MG63 (cell line): ENCODE results near the gene C7orf25. TPM values are rescaled to one million over a fixed set of nuclear protein-coding genes. Genes with fewer than 3 reads are reported as not detected.
A peak's percentile ranks its signal among the peaks of the same experiment; 100 is the strongest.

ENCODE experiments used
- DNase-seq: peaks from one replicate; pipeline ENCODE4 v3.0.0-alpha.2; 2020
- H3K27me3 ChIP-seq: fragments of 250-450 bp; sonication (Bioruptor Pico); 2 replicates; pipeline ENCODE4 v1.5.1; 2020; ENCODE audit warnings: mild to moderate bottlenecking, moderate library complexity
- H3K36me3 ChIP-seq: fragments of 250-450 bp; sonication (Bioruptor Pico); 2 replicates; pipeline ENCODE4 v1.5.1; 2020; ENCODE audit warnings: mild to moderate bottlenecking, moderate library complexity
- H3K4me3 ChIP-seq: fragments of 250-450 bp; sonication (Bioruptor Pico); 2 replicates; pipeline ENCODE4 v1.5.1; 2020; ENCODE audit warnings: mild to moderate bottlenecking, moderate library complexity
- H3K9me3 ChIP-seq: fragments of 250-450 bp; sonication (Bioruptor Pico); 2 replicates; pipeline ENCODE4 v1.5.1; 2020; ENCODE audit warnings: mild to moderate bottlenecking, moderate library complexity
- total RNA-seq: library from RNA; depleted of rRNA; stranded (reverse); fragments of >200 nt; shearing (Covaris generic); gene quantifications from 2 replicates; pipeline ENCODE4 v1.2.3, GENCODE V29; 2014; ENCODE audit warnings: low replicate concordance; rRNA removed

C7orf25 gene
- 10.1 and 32.5 TPM in 2 replicates for total RNA-seq

DNA sequence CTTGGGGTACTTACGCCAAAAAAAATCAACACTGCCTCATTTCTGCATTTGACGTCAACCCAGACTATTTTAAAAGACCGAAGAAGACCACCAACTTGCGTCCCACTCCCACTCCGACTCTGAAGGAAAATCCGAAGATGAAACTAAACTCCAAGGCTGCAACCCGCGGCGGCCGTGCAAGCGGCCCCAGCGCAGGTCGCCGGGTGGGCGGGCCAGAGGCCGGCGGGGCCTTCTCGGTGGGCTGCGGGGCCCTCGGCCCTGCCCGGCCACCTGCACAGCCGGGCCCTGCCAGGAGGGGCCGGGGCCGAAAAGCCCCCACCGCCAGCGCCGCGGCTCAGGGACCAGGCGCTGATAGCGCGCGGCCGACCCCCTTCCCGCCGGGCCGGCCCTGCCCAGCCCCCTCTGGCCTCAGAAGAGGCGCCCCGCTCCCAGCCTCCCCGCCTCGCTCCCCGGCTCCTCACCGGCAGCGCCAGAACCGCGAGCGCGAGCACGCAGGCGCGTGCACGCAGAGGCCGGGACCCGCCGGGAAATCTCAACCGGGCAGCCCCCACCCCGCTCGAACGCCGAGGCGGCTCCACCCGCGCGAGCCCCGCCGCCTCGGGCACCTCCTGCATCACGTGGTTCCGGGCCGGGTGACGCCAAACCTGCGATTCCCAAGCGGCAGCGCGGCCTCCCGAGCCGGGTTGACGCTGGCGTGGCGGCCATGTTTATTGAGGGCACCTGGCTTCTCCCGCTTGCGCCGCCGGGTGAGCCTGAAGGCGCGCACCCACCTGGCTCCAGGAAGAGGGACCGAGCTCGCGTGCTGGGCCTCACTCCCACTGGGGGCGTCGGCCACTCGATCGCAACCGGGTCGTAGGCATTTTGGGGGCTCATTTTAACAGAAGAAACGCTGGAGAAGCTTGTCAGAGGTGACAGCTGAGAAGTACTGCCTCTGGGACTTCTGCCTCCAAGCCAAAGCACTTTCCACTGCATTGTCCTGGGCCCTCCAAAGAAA, at the start of gene C7orf25:
Gene C7orf25, minus strand, starts transcription at position 617 of the 994 bp plus-strand sequence. CDS start 1,170 bp downstream, outside the sequence.
- Histone ChIP-seq H3K4me3 (peak within 1 kb of the TSS; percentile 62), H3K9me3 (no peaks in the 10 kb centered on the region), H3K36me3 (peaks cover 26% of the 10 kb centered on the region), H3K27me3 (no peaks in the 10 kb centered on the region)
- DNase-seq, result peak; percentile 97

DNA sequence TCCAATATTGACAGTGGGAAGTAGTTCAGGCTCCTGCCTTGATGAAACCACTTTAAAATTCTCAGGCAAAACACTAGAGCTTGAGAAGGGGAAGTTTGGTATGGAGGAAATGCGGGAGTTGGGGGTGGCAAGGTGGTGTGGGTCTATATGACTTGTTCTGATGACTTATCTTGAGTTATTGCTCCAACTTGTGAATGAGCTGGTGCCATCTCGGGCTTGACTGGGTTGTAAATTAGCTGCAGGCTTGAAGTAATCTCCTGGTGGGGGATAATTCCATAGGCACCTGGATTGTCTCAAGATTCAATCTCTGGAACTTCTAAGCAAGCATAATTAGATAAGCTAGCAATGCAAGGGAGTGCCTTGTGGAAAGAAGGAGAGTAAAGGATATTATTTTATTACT, 49.3 kb upstream of the C7orf25 start:
- Histone ChIP-seq H3K27me3 (no peaks in the 10 kb centered on the region), H3K4me3 (no peak overlapping the region), H3K36me3 (no peaks in the 10 kb centered on the region), H3K9me3 (no peaks in the 10 kb centered on the region)
- DNase-seq, result no peak

DNA sequence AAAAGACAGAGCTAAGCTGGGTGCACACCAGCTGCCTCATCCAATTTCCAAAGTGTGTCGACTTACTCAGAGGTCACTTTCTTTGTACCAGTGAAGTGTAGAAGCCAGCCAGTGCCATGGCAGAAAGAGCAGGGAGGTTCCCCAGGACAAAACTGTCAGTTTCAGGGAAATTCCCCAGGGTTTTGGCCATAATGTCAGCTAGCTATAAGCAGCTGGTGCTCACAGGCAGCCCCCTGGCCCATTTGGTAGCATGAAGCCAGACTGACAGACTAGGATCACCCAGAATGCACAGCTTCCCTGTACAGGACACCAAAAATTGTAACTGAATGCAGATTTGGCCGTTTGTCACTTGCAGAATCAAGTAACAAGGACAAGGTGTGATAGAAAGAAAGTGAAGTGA, 48.9 kb upstream of the C7orf25 start:
- Histone ChIP-seq H3K9me3 (no peaks in the 10 kb centered on the region), H3K27me3 (no peaks in the 10 kb centered on the region)

DNA sequence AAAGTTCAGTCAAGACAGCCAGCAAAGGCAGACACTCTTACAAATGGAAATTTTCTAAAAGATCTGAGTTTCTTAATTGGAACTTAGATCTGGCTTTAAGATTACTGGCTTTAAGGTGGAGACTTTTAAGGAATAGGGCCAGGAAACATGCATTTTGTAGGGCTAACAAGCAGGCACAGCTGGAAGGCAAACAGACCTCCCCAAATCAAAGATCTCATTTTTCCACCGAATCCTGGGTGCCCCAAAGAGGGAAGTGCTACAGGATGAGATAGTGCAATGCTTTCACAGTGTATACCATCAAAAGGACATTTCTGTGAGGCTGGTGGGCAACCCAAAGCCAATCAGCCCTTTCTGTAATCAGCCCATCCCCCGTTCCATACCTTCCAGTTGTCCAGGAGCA, 47.7 kb upstream of the C7orf25 start:
- Histone ChIP-seq H3K36me3 (no peaks in the 10 kb centered on the region), H3K27me3 (no peaks in the 10 kb centered on the region), H3K9me3 (no peaks in the 10 kb centered on the region), H3K4me3 (no peak overlapping the region)
- DNase-seq, result no peak

More for the DNA sequence above, 48.9 kb upstream of the C7orf25 start:
- H3K4me3 ChIP-seq, result no peak overlapping the region
- no peak for DNase-seq
- no peaks in the 10 kb centered on the region for H3K36me3 ChIP-seq

DNA sequence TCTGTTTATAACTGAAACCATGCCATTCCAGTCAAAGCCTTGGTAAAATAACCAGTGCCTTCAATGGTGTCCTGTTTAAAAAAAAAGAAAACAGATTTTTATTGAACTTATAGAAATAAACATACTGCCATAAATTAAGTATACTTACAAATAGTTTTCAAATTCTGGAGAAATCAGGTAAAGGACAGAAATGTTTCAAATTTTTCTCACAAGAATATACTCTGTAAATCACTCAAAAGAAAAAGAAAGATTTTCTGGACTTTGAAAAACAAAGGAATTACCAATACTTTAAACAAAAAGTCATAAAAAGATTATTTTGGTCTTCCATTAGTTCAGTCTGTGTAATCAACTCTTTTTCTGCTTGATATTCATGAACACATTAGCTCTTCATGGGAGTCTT, 44.2 kb upstream of the C7orf25 start:
- H3K9me3 ChIP-seq, result no peaks in the 10 kb centered on the region
- H3K27me3 ChIP-seq, result no peaks in the 10 kb centered on the region
- H3K36me3 ChIP-seq, result no peaks in the 10 kb centered on the region
- DNase-seq, result no peak
- H3K4me3 ChIP-seq, result no peak overlapping the region

DNA sequence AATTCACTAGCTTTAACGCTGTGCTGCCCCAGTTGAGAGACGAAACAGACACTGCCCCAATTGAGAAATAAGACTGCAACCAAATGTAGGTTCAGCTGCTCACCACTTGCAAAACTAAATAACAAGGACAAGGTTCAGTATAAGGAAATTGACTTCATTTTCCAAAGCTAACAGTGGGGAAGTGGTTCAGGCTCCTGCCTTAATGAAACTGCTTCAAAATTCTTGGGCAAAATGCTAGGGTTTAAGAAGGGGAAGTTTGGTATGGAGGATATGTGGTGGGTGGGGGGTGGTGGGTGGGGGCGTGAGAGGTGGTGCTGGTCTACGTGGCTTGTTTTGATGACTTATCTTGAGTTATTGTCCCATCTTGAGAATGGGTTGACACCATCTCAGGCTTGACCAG, 42.1 kb upstream of the C7orf25 start:
- DNase-seq, result no peak
- no peaks in the 10 kb centered on the region for H3K27me3 ChIP-seq
- no peak overlapping the region for H3K4me3 ChIP-seq
- no peaks in the 10 kb centered on the region for H3K9me3 ChIP-seq
- H3K36me3 ChIP-seq, result no peaks in the 10 kb centered on the region

DNA sequence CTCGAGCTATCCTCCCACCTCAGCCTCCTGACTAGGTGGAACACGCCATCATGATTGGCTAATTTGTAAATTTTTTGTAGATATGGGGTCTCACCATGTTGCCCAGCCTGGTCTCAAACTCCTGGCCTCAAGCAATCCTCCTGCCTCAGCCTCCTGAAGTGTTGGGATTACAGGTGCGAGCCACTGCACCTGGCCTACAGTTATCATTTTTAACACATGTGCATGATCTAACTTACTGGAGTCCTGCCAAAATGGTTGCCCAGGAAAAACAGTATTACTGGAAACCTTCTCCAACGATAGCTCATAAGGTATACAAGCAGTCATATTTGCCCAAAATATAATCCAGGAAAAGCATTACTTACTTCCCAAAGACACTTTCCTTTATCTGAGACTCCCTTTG, 40.5 kb upstream of the C7orf25 start:
- H3K27me3 ChIP-seq, result no peaks in the 10 kb centered on the region
- no peaks in the 10 kb centered on the region for H3K9me3 ChIP-seq
- H3K4me3 ChIP-seq, result no peak overlapping the region
- no peak for DNase-seq
- no peaks in the 10 kb centered on the region for H3K36me3 ChIP-seq

DNA sequence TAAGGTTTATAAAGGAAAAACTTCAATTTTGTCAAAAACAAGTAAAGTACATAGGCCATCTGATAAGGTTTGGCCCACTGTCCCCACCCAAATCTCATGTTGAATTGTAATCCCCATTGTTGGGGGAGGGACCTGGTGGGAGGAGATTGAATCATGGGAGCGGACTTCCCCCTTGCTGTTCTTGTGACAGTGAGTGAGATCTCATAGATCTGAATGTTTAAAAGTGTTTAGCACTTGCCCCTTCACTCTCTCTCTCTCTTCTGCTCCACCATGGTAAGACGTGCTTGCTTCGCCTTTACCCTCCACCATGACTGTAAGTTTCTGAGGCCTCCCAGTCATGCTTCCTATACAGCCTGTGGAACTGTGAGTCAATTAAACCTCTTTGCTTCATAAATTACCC, 38.5 kb upstream of the C7orf25 start:
- no peak for DNase-seq
- no peaks in the 10 kb centered on the region for H3K27me3 ChIP-seq

DNA sequence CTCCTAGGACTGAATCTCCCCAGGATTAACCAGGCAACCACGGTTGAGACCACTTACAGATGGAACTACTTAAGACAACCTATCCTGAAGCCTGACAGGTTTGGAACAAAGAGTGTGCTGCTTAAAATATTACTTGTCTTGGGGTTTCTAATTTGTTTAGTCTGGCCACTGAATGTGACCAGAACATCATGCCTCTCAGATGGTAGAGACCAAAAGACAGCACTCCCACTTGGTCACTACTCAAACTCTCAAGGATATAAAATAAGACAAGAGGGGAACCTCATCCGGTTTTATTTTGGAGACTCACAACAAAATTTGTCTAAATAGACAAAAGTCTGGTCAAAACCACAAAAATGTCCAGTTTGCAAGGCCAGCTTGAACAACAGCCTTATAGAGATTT, 35.7 kb upstream of the C7orf25 start:
- DNase-seq, result no peak
- no peaks in the 10 kb centered on the region for H3K9me3 ChIP-seq
- no peaks in the 10 kb centered on the region for H3K27me3 ChIP-seq
- H3K36me3 ChIP-seq, result no peaks in the 10 kb centered on the region
- H3K4me3 ChIP-seq, result no peak overlapping the region

More for the DNA sequence above, 38.5 kb upstream of the C7orf25 start:
- Histone ChIP-seq H3K4me3 (no peak overlapping the region), H3K9me3 (no peaks in the 10 kb centered on the region), H3K36me3 (no peaks in the 10 kb centered on the region)

DNA sequence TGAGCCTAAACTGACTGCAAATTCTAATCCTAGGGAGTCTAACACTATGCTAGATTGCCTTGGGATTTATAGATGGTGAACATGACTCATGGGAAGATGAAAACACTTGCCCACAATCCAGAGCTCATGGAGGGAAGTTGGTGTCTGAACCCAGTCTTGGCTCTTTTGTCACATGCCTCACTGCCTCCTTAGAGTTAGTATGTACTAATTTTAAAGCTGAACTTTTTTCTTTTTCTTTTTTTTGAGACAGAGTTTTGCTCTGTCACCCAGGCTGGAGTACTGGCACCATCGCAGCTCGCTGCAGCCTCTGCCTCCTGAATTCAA, 34.7 kb upstream of the C7orf25 start:
- Histone ChIP-seq H3K4me3 (no peak overlapping the region), H3K36me3 (no peaks in the 10 kb centered on the region), H3K27me3 (no peaks in the 10 kb centered on the region), H3K9me3 (no peaks in the 10 kb centered on the region)
- DNase-seq, result no peak

DNA sequence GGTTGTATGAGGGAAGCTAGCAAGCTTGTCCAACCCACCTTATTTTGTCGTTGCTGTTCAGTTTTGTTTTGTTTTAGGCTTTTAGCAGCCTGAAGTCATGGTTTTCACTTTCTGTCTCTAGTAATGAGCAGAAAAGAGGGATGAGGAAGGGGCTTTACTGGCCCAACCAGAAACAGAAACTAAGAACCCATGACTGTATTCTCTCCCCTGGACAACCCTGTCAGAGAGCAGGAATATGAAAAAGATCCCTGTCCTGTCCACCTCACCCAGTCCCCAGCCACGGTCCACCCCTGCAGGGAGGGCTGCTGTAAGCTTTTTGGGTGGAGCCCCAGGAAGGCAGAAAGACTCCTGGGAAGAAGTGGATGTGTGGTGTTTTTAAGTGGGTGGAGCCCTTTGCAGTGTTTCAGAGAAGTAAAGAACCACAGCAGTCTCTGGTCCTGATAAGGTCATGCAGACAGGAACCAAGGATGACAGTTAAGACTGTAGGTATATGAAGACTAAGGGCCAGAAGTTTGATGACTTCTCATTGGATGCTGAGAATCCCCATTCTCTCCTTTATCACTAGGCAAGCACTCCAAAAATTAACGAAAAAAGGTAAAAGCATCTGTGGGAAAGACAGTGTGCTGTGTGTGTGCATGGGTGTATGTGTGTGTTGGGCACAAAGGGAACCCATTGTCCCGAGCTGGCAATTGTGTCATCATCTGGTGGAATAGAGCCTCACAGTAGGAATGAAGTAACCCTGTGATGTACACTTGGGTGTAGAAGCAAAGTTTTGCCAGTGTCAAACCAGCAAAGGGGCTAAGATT, 34.2 kb upstream of the C7orf25 start:
- no peak overlapping the region for H3K4me3 ChIP-seq
- peak; percentile 8 for DNase-seq
- H3K9me3 ChIP-seq, result no peaks in the 10 kb centered on the region

DNA sequence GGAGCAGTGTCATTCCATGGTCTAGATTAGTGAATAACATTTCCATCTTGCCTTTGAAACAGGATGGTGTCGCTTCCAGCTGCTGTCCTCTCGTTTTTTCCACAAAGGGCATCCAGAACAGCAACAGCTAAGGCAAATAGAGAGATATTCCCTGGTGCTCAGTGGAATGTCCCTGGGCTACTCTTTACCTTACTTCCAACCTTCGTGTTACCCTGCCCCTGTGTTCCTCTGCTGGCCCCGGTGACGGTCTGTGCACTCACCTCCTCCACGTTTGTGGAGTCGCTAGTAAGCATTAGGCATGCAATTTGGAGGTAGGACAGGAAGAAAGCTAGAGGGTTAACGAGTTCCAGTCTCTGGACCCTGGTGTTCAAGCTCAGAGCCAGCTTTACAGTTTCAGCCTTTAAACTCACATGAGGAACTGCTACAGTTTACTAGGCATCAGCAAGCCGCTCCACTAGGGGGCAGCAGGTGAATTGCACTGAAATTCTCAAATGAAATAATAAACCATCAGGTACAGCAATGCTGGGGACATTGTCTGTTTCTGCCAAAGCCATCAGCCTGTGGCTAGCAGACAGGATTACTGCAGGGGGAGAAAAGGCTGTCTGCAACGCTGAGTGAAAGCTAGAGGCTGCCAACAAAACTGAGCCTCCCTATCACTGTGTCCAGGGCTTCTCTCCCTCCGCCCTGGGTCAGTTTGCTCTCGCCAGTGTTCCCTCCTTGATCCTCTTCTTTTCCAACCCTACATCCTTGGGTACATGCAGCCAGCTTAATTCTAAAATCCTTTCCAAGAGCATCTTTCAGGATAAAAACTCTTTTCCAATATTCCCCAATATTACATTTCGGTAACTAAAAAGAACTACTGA, 29.3 kb upstream of the C7orf25 start:
- Histone ChIP-seq H3K27me3 (no peaks in the 10 kb centered on the region), H3K9me3 (no peaks in the 10 kb centered on the region), H3K4me3 (no peak overlapping the region), H3K36me3 (peaks cover 22% of the 10 kb centered on the region)
- DNase-seq, result peak; percentile 47

More for the DNA sequence above, 34.2 kb upstream of the C7orf25 start:
- H3K36me3 ChIP-seq, result no peaks in the 10 kb centered on the region
- H3K27me3 ChIP-seq, result no peaks in the 10 kb centered on the region

DNA sequence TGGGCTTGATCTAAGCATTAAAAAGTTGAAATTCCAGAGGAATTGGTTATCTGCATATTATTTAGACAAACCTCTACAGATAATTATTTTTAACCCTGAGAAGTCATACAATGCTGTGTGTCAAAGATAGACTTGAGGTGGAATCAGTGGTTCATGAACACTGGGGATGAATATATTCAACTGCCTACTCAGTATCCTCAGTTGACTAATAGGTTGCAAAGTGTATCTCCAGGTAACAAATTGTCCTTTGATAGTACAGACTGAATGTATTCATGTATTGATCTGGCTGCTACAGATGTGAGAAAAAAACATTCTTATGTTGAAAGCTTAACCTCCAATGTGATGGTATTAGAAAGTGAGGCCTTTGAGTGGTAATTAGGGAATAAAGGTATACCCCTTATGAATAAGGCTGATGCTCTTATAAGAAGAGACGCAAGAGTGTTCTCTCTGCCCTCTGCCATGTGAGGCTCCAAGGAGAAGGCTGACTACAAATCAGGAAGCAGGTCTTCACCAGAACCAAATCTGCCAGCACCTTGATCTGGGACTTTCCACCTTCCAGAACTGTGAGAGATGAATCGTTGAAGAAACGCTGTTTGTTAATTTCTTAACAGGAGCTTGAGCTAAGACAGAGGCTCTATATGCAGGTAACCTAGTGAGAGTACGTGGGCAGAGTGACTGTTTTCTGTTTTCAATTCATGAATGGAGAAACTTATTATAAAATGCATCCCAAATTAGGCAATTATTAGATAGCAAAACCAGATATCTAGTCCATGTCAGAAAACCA, 27.8 kb upstream of the C7orf25 start:
- Histone ChIP-seq H3K36me3 (peaks cover 36% of the 10 kb centered on the region), H3K27me3 (no peaks in the 10 kb centered on the region), H3K9me3 (no peaks in the 10 kb centered on the region), H3K4me3 (no peak overlapping the region)
- no peak for DNase-seq

DNA sequence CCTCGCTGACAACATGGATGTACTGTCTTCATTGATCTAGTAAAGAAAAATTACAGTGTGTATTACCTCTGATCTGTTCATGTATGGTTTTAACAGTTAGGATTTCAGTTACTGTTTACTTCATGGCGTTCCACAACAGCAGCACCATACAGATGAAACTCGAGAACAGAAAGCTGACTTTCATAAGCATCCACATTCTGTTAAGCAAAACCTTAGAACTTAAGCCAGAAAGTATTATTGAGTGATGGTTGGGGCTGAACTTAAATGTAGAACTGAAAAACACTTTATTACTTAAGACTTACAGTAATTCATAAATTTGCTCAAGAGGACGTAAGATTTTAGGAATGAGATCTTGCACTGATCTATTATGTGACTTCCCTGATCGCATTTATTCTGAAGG, 24.0 kb upstream of the C7orf25 start:
- H3K36me3 ChIP-seq, result peaks cover 39% of the 10 kb centered on the region
- no peaks in the 10 kb centered on the region for H3K9me3 ChIP-seq
- H3K4me3 ChIP-seq, result no peak overlapping the region
- no peak for DNase-seq
- H3K27me3 ChIP-seq, result no peaks in the 10 kb centered on the region

DNA sequence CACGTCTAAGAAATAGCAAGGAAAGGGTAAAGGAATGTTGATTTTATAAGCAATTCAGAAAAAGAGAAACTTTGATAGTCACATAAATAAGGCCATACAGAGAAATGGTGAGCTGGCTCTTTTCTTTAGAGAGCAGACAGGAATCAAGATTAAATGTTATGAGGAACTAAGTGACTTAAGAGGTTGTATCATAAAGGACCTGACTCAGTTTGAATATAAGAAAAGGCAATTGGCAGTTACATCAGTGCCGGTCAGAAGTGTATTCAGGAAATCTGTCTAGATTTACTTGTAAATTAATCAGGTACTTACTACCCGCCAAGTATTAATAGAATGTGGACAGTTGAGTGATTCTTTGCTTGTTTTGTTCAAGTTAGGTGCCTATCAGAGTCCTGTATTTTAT, 22.4 kb upstream of the C7orf25 start:
- H3K27me3 ChIP-seq, result no peaks in the 10 kb centered on the region
- DNase-seq, result no peak
- H3K4me3 ChIP-seq, result no peak overlapping the region
- H3K36me3 ChIP-seq, result peaks cover 40% of the 10 kb centered on the region
- H3K9me3 ChIP-seq, result no peaks in the 10 kb centered on the region
